ENCODE data around the gene TRIM5.
"Not testable (repeated sequence)": the region's sequence is repeated elsewhere in the genome, so short reads cannot be mapped to it uniquely, and the experiment has no call there.

The TRIM5 gene

DNA sequence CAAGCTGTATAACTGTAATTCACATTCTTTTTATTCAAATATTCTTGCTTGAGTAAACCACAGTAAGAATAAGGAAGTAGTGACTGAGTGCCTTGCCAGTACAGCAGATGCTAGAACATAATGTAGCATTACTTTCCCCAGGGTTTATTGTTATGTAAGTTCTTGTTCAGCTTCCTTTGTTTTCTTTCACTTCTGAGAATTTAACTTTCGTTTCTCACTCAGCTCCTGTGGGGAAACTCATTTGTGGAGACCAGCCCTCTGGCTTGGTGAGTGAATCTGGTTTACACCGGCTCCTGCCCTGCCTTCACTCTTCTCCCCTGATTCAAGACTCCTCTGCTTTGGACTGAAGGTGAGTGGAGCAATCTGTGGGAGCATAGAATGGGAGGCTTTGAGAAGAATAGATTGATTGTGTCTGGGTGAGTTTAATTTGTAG is 4.7 kb upstream of the TRIM5 start, which contains the start of gene TRIM22:
TSS of gene TRIM22 (plus strand) at position 240 of the 433 bp plus-strand sequence. CDS start 6,443 bp downstream, outside the sequence.
- DNase-seq (ENCODE audit: low read depth, low spot score): peak; percentile 41

DNA sequence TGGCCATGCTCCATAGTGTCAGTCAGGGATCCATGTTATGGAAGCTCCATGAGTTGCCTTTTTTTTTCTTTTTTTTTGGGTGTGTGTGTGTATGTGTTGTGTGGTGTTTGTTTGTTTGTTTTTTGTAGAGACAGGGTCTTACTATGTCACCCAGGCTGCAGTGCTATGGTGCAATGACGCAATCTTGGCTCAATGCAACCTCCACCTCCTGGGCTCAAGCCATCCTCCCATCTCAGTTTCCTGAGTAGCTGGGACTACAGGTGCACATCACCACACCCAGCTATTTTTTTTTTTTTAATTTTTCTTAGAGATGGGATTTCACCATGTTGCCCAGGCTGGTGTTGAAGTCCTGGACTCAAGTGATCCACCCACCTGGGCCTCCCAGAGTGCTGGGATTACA is 3.6 kb upstream of the TRIM5 start:
- no peak for DNase-seq (ENCODE audit: low read depth, low spot score)

DNA sequence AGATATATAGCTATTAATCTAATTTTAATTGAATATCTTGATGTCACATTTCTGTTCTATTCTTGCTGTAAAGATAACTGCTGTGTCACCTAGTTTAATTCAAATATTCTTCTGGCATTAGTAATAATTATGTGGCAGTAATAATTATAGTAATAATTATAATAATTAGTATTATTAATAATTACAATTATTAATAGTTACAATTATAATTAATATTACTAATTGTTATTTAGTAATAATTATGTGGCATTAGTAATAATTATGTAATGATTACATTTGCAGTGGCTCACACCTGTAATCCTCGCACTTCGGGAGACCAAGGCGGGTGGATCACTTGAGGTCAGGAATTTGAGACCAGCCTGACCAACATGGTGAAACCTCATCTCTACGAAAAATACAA is 1.6 kb upstream of the TRIM5 start:
- DNase-seq (ENCODE audit: low read depth, low spot score): no peak

DNA sequence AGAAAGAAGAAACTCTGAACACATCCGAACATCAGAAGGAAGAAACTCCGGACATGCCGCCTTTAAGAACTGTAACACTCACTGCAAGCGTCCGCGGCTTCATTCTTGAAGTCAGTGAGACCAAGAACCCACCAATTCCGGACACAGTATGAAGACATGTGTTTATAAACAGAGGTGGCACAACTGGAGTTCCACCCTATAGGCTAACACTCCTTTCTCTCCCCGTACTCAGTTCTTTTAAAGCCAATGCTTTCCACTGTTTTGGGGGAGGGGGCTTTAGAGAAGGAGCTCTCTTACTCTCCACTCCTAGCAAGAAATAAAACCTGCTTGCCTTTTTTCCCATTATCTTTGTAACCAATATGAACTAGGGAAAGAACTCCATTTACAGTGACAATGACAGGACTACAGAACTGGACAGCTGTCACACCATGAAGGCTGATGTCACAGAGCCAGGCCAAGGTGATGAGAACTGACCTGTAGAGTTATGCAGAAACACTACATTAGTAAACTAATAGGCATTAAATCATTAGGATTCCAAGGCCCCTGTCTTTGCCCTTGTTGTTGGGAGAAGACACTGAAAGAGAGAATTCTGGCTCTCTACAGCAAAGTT is 733 bp downstream of the TRIM5 start:
- no peak for DNase-seq (ENCODE audit: low read depth, low spot score)

DNA sequence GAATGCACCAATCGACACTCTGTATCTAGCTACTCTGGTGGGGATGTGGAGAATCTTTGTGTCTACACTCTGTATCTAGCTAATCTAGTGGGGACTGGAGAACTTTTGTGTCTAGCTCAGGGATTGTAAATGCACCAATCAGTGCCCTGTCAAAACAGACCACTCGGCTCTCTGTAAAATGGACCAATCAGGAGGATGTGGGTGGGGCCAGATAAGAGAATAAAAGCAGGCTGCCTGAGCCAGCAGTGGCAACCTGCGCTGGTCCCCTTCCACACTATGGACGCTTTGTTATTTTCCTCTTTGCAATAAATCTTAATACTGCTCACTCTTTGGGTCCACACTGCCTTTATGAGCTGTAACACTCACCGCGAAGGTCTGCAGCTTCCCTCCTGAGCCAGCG is 1.3 kb downstream of the TRIM5 start:
- DNase-seq (ENCODE audit: low read depth, low spot score): not testable (repeated sequence)

DNA sequence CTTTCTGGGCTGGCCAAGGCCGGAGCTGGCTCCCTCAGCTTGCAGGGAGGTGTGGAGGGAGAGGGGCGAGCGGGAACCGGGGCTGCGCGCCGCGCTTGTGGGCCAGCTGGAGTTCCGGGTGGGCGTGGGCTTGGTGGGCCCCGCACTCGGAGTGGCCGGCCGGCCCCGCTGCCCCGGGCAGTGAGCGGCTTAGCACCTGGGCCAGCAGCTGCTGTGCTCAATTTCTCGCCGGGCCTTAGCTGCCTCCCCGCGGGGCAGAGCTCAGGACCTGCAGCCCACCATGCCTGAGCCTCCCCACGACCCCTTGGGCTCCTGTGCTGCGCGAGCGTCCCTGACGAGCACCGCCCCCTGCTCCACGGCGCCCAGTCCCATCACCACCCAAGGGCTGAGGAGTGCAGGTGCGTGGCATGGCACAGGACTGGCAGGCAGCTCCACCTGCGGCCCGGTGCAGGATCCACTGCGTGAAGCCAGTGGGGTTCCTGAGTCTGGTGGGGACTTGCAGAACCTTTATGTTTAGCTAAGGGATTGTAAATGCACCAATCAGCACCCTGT is 1.9 kb downstream of the TRIM5 start:
- DNase-seq (ENCODE audit: low read depth, low spot score): not testable (repeated sequence)

DNA sequence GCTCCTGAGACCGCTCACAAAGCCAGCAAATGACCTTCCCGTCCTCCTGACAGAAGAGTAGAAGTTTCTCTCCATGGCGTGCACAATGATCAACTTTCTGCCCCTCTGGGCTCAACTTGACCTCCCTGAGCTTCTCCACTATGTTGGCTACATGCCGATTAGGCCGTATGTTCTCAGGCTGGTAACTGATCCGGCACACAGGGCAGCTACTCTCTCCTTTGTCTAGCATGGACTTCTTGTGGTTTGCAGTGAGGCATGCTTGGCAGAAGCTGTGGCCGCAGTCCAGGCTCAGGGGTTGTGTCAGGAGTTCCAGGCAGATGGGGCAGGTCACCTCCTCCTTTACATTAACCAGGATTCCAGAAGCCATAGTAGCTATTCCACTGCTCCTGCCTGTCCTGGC is 5.1 kb downstream of the TRIM5 start:
- DNase-seq (ENCODE audit: low read depth, low spot score): no peak

DNA sequence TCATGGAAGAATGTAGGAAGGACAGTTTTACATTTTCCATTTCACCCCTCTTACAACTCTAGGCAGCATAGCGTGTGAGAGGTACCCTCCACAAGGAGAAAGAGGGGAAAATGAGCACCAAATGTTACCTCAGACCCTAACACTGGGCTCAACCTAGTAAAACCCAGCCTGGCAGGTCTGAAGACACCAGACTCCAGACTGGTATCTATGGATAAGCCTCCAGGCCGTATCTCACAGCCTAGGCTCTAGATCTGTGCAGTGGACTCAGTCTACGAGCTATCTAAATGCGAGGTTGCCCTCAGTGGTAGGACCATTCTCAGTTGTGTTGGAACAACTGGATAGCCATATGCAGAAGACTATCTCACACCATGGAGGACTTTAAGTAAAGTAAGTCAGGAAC is 10.5 kb downstream of the TRIM5 start:
- no peak for DNase-seq (ENCODE audit: low read depth, low spot score)

DNA sequence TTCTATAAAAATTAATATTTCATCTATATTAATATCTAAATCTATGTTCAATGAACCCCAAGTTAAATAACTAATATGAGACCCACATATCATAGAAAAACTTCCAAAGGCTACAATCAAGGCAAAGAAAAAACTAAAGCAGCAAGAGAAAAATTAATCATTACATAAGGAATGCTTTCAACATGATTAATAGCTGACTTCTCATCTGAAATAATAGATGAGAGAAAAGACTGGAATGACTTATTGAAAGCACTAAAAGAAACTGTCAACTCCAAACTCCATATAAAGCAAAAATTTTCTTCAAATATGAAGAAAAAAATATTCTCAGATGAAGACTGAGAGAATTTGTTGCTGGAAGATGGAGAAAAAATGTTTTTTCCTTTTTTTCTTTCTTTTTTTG is 13.0 kb downstream of the TRIM5 start:
- no peak for DNase-seq (ENCODE audit: low read depth, low spot score)

DNA sequence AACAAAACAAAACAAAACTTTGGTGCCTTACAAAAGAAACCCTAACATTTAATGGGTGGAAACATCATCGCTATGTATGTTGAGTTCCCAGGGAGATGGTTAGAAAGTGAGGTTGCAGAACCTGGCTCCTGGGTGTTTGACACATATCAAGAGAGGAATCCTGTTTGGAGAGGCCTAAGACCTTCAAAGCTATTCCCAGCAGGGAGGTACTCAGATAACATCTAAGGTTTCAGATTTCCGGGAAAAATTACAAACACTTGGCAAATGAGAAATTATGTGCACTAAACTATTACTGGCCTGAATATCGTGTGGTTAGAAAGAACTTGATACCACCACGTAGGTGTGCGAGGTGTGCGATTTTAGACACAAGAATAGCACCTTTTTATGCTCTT is 18.5 kb downstream of the TRIM5 start:
- no peak for DNase-seq (ENCODE audit: low read depth, low spot score)

DNA sequence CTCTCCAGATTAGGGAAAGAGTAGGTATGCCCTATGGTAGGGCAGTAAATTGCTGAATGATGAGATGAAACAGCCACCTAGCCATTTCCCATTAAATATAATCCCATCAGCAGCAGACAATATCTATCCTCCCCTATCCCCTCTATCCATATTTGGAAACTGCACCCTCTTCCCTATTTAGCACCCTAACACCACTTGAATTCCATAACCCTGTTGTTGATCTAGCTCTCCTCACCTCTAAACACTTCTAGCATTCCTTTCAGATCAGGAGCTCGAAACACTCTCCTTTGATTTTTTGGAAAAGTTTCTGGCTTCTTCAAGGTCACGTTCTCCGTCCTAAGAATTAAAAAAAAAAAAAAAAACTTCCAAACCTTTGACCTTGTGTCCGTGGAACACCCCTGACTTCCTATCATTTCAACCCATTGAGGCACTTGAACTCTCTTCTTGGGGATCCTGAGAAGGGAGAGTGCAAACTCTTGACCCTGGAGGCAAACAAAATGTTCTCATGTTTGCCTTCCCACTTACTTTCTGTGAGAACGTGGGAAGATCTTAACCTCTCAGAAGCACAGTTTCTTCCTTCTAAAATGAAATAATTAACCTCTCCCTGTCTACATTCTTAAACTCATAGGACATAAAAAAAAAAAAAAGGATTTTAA is 19.0 kb downstream of the TRIM5 start:
- DNase-seq (ENCODE audit: low read depth, low spot score): no peak

DNA sequence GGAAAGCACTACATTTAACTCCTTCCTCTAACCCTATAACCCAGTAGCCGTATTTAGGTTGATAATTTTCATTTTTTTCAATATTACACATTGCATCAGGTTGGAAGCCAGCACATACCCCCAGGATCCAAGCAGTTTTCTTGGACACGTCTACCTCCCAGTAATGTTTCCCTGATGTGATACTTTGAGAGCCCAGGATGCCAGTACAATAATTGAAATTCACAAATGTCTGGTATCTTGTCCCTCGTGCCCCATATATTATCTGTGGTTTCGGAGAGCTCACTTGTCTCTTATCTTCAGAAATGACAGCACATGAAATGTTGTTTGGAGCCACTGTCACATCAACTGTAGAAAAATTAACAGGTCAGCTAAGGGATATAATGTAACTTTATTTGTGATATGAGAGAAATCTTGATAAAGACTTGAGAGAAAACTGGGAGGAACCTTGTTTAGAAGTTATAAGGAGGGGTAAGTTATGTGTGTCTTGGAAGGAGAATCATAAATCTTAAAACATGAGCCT is 19.8 kb downstream of the TRIM5 start:
- DNase-seq (ENCODE audit: low read depth, low spot score): no peak

DNA sequence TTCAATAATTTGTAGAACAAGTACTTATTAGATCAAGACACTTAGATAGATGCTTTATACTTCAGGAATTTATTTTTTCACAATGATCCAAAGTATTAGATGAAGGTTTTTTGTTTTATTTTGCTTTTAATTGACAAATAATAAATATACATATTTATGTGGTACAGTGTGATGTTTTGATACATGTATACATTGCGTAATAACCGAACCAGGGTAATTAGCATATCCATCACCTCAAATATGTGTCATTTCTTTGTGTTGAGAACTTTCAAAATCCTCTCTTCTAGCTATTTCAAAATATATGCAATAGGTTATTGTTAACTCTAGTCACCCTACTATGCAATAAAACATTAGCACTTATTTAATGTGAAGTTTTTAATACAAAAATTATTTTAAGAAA is 21.4 kb downstream of the TRIM5 start:
- no peak for DNase-seq (ENCODE audit: low read depth, low spot score)

DNA sequence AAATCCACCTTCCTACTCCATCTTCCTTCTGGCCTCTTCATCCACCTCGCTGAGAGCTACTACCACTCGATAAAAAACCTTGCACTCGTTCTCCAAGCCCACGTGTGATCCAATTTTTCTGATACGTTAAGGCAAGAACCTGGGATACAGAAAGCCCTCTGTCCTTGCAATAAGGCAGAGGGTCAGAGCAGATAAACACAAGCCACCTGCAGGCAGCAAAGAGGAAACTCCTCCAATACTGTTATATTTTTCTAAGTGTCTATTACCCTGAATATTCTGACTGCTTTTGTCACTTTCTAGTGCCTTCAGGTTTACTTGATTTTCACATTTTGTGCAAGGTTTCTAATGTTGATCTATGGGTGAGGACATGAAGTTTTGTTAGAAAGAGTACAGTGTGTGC is 26.6 kb downstream of the TRIM5 start:
- DNase-seq (ENCODE audit: low read depth, low spot score): no peak

DNA sequence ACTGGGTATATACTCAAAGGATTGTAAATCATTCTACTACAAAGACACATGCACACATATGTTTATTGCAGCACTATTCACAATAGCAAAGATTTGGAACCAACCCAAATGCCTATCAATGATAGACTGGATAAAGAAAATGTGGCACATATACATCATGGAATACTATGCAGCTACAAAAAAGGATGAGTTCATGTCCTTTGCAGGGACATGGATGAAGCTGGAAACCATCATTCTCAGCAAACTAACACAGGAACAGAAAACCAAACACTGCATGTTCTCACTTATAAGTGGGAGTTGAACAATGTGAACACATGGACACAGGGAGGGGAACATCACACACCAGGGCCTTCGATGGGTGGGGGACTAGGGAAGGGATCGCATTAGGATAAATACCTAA is 27.9 kb downstream of the TRIM5 start:
- DNase-seq (ENCODE audit: low read depth, low spot score): not testable (repeated sequence)

DNA sequence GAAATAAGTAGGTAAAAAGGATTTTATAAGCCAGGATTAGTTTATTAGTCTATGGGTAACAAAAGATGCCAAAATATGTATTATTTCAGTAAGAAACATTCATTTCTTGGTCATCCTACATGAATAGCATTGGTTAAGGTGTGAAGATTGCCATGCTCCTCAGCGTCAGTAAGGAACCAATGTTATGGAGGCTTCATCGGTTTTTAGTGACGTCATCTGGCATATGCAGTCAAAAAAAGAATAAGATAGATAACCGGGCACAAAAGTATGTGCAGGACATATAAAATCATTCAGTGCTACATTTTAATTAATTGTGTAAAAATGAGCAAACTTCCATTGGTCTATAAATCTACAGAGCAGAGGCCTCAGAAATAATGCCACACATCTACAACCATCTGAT is 29.4 kb downstream of the TRIM5 start:
- no peak for DNase-seq (ENCODE audit: low read depth, low spot score)

DNA sequence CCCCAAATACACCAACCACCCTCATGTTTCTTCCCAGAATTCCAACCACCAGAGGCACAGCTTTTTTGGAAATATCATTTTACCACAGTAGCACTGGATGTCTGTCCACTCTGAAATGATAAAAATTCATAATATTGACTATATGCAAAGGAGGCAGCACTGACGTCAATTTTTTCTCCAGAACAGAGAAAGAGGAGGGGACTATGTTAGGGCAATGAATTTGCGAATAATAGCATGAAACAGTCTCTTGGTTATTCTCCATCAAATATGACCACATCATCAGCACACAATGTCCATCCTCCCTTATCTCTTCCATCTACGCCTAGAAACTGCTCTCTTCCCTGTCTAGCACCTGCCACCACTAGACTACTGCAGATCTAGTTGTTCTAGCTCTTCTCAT is 38.7 kb downstream of the TRIM5 start:
- DNase-seq (ENCODE audit: low read depth, low spot score): no peak

DNA sequence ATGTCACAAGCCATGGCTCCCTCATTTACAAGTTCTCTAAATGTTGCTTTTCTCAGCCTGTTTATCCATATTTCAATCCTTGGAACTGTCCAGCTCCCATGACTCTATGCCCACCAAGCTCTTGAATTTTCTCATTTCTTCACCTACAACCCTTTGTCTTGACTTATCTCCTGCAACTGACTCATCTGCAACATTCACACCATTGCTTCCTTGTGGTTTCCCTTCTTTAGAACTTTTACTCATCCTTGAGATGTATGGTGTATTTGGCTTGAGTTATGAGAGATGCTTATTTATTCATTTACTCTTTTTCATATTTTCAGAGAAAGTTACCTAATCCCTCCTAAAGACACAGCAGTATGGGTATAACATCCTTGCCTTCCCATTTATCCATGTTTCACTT is 41.3 kb downstream of the TRIM5 start:
- DNase-seq (ENCODE audit: low read depth, low spot score): no peak

DNA sequence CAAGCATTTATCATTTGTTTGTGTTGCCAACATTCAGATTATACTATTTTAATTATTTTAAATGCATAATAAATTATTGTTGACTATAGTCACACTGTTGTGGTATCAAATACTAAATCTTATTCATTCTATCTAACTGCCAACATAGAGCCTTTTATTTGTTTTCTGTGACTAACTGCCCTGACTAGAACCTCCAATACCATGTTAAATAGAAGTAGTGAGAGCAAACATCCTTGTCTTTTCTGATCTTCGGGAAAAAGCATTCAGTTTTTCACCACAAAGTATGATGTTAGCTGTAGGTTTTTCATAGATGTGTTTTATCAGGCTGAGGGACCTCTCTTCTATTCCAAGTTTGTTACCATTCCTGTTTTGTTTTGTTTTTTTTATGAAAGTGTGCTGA is 44.9 kb downstream of the TRIM5 start:
- DNase-seq (ENCODE audit: low read depth, low spot score): no peak

DNA sequence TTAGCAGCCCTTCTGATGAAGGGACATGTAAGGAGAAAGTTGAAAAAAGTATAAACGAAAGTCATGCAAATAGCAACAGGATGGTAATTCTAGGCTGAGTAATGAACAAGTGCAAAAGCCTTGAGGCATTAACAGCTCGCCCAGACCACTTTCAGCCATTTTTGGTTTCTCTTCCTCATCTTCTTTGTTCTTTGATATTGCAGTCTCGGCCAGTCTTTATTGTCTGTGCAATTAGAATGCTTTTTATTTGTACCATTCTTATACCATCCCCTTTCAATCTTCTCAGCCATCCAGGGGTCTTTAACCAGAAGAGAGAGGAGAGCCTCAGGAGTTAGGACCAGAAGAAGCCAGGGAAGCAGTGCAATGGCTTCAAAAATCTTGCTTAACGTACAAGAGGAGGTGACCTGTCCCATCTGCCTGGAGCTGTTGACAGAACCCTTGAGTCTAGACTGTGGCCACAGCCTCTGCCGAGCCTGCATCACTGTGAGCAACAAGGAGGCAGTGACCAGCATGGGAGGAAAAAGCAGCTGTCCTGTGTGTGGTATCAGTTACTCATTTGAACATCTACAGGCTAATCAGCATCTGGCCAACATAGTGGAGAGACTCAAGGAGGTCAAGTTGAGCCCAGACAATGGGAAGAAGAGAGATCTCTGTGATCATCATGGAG is 52.8 kb downstream of the TRIM5 start:
- DNase-seq (ENCODE audit: low read depth, low spot score): no peak

DNA sequence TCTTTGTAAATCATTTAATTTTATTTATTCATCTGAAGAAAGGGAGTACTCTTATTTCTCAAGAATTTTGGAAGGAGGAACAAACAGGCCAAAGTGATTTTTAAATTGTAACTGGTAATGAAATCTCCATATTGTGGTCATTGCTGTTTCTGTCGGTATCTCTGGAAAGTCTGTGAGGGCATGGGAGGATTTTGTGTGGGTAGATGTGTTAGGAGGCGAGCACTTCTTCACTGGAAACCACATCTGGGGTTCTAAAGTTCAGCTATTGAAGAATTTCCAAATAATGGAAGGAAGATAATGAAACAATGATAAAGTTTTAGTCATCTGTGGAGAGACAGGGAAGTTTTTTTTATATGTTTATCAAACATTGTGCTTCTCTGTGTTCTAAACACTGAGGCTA is 53.5 kb downstream of the TRIM5 start:
- no peak for DNase-seq (ENCODE audit: low read depth, low spot score)

DNA sequence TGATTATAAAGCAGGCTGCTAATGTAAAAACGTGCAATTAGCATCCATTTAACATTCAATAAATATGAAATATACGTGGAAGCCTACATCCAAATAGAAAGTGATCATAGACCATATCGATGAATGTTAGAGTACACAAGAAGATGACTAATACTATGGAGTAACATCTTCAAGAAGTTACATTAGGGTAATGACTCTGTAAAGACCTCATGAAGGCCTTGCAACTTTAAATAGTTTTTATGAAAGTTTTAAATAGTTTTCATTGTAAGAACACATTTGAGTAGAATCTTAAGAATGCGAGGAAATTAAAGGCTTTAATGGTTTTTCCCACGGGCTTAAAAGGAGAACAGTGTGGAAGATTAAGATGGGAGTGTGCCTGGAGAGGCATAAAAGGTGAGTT is 58.7 kb downstream of the TRIM5 start:
- no peak for DNase-seq (ENCODE audit: low read depth, low spot score)

DNA sequence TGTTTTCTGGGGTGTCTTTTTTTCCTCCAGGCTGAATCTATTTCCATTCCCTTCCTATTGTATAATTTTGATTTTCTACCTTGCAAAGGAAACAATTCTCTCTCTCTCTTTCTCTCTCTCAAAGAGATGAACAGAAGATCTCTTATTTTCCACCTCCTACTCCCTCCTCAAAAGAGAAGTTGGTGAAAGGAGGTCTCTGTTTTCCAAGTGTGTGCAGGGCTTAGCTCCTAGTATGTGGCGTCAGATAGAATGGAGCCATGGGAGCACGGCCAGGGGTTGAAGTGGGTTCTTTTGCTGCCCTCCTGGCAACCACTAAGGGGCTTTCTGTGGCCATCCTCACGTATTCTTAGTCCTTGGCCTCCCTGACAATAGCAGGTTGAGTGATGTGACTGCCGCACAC is 59.6 kb downstream of the TRIM5 start:
- DNase-seq (ENCODE audit: low read depth, low spot score): no peak

Data from brain pericyte (primary cell).